Hypothalamus (tissue), 51 donors: Measurements from ENCODE around the gene TNKS2.
"Not testable (repeated sequence)": the region's sequence is repeated elsewhere in the genome, so short reads cannot be mapped to it uniquely, and the experiment has no call there.

Experiments
- DNase-seq, 51 donors: peaks; one replicate each; lab custom pipeline; 2025; lab: John Stamatoyannopoulos, UW

The TNKS2 gene

DNA sequence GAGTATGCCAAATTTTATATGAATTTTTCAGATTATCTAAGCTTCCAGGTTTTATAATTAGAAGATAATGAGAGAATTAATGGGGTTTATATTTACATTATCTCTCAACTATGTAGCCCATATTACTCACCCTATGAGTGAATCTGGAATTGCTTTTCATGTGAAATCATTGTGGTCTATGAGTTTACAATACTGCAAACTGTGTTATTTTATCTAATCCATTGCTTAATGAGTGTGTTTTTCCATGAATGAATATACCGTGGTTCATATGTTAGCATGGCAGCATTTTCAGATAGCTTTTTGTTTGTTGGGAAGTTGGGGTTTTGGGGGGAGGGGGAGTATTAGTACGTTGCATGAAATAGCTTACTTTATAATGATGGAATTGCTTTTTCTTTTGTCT is 66.5 kb downstream of the TNKS2 start:
- DNase-seq, result no peak

- DNase-seq, result no peak
These were observed 67.4 kb downstream of the TNKS2 start for GRCh38 chr10:91865562-91866081.

DNA sequence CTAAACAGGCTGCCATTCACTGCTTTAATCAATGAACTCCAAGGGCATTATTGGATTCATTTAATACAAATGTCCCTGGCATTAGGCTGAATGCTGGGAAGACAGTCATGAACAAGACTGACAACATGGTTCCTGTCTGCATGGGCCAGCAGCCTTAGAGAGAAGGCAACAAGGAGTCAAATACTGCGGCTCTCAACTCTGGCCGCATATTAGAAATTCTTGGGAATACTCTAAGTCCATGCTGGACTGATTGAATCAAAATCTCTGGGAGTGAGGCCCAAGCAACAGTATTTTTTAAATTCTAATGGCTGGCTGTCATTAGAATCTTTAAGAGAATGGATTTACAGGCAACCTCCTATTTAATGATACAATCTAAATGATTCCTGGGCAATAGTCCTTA is 76.9 kb downstream of the TNKS2 start:
- DNase-seq, result no peak

DNA sequence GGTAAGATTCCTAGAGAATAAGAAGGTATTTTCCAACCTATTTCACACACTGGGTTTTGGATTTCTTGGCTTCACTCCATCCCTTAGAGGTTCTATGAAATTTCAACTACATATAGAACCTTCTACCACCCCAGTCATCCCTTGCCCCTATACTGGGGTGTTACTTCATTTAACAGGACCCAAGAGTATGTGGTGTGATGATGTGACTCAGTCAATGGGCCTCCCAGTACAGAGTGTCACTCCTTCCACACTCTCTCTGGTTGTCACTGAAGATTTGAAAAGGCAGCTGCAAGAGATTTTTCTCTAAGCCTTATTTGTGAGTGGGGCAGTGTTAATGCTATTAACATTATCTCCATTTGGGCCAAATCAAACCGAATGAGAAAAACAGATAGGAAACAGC is 77.6 kb downstream of the TNKS2 start:
- DNase-seq, result no peak

DNA sequence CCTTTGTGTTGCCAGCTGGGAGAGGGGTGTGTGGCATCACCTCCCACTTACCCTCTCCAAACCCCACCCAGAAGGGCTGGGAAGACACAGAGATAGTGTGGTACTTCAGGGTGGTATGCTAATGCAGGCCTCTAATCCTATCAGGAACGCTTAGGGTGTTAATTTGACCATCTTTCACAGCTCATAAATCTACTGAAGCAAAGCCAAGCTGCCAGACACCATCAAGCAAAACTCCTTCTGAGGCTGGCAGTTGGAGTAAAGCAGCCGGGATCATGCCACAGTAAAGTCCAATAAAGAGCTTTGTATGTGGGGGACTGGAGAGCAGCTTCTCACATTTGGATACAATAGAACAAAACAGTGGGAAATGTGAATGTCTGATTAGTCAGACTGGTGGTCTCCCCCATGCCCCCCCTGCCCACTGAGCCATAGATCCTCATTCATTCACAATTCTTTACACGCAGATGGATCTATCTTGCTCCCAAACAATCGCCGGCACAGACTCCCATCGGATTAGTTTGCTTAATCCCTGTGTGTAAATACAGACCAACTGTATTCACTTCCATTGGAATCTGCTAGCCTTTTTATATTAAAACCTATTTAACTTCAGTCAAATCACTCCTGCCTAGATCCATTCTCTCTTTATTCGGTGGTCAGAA is 81.4 kb downstream of the TNKS2 start:
- DNase-seq, result no peak

DNA sequence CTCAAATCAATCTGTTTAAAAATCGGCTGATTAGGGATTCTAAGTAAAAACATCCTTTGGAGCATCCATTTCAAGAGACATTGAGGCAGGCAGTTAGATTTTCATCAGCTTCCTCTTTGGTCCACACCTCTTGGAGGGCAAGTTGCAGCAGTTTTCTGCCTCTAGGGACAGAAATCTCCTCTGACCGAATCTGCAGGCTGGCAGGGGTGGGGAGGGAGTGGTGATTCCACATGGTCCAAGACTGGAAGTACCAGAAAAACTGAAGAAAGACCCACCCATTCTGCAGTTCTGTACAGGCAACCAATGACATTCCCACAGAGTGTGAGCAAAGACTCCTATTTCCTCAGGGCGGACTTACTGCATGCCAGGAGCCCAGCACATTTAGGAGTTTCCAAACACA is 82.1 kb downstream of the TNKS2 start:
- peak in 1 of 51 donors; percentile 4 for DNase-seq

- peak in 22 of 51 donors; percentile 9 to 62 (median 22) for DNase-seq
These were observed 85.6 kb downstream of the TNKS2 start for GRCh38 chr10:91883549-91884444.

- DNase-seq, result no peak
These were observed 86.3 kb downstream of the TNKS2 start for GRCh38 chr10:91884536-91884935.

GRCh38 chr10:91885362-91886079 is 87.3 kb downstream of the TNKS2 start:
- DNase-seq, result no peak

DNA sequence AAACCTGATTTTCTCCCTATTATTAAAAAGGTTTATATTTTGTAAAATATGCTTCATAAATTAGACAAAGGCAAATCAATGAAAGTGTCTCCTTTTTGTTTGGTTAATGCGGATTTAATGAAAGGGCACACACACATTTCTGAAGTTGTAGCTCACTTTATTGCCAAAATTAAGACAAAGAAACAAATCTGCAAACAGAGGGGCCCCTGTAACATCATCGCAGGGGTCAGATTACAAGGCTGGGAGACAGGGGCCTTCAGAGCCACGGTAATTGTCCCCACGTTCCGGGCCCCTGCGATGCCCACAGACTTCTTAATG is 88.7 kb downstream of the TNKS2 start:
- no peak for DNase-seq

DNA sequence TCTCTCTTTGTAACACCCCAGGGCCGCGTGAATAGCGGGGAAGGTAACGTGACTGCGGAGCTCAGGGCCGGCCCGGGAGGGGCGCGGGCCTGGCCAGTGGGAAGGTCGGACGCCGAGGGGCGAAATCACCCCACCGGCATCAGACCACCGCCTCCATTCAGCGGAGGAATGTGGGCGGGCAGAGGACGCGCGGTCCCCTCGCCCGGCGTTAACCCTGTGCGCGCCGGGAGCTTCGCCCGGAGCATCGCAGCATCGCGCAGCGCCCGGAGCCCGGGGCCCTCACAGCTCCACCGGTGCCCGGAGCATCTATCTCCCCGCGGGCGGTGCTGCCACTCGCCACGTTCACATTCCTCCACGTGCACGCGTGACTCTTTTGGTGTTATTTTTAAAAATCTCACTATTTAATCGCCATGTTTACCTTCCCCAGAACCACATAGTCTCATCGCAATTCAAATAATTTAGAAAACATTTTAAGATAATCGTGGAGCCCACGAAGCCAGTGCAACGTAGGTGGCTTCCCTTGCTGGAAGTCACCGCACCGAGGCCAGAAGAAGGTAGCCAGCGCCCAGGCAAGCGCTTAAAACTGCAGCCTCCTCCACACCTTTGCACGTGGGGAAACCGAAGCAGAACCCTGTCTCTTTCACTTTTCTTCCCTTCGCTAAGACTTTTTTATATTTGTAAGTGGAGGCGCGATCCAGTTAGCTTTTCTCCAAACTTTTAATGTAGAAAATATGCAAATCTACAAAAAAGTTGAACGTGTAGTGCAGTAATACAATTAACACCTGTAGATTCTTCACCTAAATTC is 89.2 kb downstream of the TNKS2 start:
- DNase-seq, result peak in 43 of 51 donors; percentile 8 to 78 (median 46)

DNA sequence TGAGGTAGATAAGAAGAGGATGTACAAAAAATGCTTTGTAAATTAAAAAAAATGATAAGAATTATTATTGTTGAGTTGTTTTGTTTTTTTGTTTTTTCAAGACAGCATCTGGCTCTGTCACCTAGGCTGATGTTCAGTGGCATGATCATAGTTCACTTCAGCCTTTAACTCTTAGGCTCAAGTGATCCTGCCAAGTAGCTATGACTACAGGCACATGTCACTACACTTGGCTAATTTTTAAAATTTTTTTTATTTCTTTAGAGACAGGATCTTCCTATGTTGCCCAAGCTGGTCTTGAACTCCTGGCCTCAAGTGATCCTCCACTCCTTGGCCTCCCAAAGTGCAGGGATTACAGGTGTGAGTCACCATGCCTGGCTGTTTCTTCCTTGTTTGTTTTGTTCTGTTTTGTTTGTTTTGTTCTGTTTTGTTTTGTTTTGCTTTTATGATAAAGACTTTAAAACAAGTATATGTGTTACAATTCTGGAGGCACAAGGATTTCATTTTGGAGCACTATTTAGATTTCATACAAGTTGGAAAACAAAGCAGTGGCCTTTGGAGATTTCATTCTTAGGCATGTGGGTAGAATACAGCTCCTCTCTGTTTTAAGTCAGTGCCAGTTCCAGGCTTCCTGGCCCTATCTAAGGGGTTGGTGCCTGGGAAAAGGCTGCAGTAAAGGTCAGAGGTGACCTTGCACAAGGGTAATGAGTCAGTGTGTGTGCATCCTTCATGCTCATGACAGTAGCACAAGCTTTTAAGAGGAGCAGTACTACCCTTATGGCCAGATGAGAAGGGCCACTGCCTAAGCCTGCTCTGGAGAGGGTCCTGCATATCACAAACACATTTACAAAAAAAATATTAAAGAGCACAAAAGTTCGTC is 93.1 kb downstream of the TNKS2 start:
- DNase-seq, result no peak

DNA sequence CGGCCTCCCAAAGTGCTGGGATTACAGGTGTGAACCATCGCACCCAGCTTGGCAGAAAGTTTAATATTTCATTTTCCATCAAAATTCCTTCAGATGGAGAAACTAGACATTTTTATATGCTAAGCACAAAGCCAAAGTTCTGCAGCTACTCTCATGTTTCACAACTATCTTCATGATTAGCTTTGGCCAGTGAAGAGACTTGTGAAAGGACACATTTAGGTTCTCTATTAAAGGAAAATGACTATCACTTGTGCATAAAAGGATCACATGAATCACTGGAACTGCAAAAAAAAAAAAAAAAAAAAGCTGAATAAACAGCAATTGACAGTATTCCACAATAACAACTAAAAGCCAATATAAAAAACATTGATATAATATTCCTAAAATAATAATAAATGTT is 94.8 kb downstream of the TNKS2 start:
- DNase-seq, result no peak

DNA sequence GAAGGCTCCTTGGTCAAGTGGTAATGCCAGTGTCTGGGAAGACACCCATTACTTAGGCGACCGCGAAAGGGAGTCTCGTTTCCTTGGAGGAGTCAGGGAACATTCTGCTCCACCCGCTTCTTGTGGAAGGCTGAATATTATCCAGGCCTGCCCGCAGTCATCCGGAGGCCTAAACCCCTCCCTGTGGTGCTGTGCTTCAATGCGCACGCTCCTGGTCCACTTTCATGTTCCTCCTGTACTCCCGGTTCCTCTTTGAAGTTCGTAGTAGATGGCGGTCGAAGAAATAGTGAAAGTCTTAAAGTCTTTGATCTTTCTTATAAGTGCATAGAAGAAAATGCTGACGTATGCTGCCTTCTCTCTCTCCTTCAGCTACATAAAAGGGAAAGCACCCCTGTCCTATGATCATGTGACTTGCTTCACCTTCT is 96.0 kb downstream of the TNKS2 start:
- DNase-seq, result not testable (repeated sequence)

DNA sequence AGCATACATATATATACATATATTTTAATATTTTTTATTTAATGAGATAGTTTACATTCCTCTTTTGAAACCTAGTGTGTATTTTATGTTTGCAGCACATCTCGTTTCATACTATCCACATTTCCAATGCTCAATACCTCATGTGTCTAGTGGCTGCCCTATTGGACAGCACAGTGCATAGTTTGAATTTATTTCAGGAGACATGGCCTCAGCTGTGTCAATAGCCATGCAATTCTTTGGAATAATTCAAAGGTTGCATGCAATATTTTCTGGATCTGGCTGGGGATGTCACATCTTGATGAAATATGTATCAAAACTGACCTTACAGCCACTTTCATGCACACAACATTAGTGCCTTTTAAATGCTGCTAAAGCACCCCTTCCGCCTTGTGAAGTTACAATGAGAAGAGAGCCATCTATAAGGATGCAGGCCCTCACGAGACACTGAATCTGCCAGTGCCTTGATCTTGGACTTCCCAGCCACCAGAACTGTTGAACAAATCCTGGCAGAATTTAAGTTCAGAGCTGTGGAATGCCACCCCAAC is 98.1 kb downstream of the TNKS2 start:
- no peak for DNase-seq

DNA sequence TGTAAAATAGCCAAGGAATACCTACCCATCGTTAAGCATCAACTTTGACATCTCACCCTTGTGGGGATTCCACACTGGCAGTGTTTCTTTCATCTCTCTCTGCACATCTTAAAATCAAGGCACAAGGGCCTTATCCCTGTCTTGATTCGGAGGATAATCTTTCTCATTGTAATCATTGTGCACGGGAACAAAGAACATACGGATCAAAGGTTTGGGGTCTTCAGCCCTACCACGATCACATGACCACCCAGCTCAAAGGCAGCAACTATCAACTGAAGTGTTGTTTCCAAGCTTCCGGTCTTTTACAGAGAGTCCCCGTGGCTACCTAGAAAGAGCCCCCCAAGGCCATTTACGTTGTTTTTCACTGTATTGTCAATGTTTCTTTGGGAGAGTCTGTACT is 99.2 kb downstream of the TNKS2 start:
- no peak for DNase-seq

DNA sequence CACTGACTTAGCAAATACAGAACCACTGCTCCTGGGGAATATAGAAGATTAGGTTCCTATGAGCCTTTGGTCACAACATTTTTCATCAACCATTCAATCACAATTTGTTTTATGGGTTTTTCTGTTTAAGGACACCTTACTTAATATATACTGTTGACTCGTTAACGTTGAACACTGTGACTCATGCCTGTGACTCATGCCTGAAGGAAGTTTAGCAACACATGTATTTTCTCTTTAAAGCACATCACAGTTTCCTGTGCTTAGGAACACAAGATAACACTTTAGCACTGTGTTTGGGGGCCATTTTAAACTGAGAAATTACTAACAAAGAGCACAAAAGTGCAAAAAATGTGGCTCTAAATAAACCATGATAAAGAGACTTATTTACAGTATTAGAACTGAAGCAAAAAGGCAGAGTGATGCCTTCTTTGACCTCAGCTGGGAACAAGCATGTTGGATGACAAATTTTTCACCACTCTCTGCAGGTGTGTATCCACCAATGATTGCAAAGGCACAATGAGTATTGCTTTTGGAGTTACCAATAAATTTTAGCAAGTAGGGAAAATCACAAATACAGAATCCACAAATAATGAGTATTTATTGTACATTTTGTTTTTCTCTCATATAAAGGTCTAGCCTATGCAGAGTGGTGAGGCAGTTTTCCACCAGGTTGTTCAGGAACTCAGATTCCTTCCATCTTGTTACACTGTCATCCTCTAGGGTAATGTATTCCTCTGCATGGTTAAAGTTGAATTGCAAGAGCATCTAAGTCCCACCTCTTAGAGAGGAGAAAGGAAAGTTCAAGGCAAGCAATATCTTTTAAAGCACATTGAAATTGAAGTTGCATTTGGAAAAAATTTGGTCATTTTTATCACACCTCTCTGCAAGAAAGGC is 103.8 kb downstream of the TNKS2 start:
- DNase-seq, result peak in 1 of 51 donors; percentile 42

DNA sequence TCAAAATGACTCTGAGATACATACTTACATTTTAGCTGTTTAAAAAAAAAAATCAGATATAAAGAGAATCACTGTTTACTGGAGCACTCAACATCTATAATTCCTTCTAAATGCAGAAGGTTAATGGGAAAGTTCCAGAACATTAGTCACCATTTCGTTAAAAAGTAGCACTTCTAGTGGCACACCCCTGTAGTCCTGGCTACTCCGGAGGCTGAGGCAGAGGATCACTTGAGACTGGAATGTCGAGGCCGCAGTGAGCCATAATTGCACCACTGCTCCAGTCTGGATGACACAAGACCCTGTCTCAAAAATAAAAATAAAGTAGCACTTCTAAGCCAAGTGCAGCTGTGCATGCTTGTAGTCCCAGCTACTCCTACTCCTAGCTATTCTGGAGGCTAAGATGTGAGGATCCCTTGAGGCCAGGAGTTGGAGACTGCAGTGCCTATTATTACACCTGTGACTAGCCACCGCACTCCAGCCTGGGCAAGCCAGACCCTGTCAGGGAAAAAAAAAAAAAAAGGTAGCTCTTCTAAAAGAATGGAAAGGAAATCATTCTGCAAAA is 108.9 kb downstream of the TNKS2 start:
- DNase-seq, result no peak
